ENCODE data around the gene GH2.

GH2 gene

DNA sequence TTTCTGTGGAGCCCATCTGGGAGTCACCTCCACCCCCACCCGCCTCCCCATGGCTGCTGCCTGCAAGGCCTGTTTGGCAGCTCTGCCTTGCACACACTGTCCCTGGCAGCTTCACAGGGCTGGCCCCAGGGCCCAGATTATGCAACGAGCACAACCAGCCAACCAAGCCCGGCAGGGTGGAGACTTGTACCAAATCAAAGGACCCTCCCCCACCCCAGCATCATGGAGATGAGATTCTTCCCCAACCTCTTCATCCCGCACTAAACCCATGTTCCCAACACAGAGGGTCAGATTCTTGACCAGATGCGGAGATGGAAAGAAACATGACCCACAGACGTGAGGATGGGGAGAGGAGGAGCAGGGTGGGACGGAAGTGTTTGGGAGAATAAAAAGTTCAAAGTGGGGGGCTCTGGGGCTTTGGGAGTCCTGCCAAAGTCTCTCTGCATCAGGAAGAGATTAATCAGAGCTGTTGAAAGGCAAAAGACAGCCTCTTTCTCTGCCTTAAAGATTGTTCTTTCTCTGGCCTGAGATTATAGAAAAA, 43.0 kb downstream of the GH2 start:
- DNase-seq: peak; percentile 61

- DNase-seq: no peak
Measured at GRCh38 chr17:63837962-63838600, 43.7 kb downstream of the GH2 start.

GRCh38 chr17:63837480-63837879, 44.3 kb downstream of the GH2 start:
- no peak for DNase-seq

- no peak for DNase-seq
Measured at GRCh38 chr17:63836811-63837210, 44.9 kb downstream of the GH2 start.

GRCh38 chr17:63835167-63835720, 46.5 kb downstream of the GH2 start:
- DNase-seq: no peak

GRCh38 chr17:63834431-63835166, 47.1 kb downstream of the GH2 start:
- no peak for DNase-seq

DNA sequence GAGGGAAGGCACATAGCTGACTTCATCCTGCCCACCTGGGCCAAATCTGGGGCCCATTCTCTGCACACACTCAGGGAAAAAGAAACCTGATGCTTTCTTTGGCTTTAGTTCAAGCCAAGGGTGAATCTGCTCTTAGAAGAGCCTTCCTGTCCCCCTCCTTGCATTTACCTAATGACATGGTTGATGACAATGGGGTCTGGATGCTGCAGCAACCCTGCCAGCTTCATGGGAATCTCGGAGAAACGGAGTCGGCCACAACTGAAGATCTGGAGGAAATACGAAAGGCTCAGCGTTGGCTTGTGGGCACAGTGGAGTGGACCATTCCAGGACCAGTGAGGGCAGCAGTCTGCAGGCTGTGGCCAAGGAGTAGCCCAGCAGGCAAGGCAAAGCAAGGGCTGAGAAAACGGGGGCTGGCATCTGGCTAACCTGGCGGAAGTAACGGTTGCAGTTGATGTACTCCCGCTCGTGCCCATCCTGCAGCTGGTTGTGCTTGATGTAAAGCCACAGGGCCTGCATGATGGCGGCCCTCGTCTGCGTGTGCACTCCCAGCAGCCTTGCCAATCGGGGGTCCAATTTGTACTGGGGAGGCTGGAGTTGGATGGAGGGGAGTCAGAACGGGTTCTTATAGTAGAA, 47.9 kb downstream of the GH2 start:
- DNase-seq: no peak

- DNase-seq: no peak
Measured at GRCh38 chr17:63833026-63833740, 48.6 kb downstream of the GH2 start.

DNA sequence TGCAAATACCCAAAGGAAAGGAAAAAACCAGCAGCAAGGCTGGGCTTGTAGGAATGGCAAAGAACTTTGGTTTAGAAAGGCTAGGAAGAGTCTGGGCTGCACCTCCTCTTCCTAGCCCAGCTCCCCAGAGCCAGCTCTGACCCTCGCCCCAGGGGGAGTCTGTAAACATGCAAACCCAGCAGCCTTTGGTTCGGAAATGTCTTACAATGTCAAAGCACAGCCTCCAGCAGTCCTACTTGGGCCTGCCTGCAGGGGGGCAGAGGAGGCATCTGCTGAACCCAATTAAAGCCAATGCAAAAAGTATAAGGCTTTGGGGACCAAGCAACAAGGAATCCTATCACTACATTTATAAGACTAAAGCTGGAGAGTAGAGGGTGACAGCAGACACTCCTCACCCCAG, 49.3 kb downstream of the GH2 start:
- DNase-seq: no peak

DNA sequence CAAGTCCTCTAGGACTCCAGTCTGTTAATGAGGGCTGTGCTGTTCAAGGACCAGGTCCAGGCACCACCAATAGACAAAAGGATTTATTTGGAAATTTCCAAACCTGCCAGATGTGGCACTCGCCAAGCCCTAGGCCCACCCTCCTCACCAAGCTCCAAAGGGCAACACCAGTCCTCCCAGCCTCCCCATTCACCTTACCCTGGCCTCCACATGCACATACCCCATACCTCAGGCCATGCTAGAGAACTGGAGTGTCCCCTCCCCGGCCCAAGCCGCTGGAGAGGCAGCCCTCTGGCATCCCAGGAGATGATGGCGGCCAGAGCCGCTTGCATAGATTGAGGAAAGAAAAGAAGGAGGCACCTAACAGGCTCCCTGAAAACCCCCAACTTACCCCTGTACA, 49.7 kb downstream of the GH2 start:
- no peak for DNase-seq

GRCh38 chr17:63831505-63831904, 50.2 kb downstream of the GH2 start:
- DNase-seq: no peak

- DNase-seq: no peak
Measured at GRCh38 chr17:63830904-63831491, 50.7 kb downstream of the GH2 start.

- no peak for DNase-seq
Measured at GRCh38 chr17:63830278-63830677, 51.5 kb downstream of the GH2 start.

Data from NCI-H2081 treated with DMSO at 0.1 percent for 48 hours (cell line).